ENCODE results near the gene RNF212.
A peak's percentile ranks its signal among the peaks of the same experiment; 100 is the strongest.

Gene RNF212

GRCh38 chr4:1090465-1091440, 22.6 kb downstream of the RNF212 start:
- no peak for DNase-seq

GRCh38 chr4:1090036-1090435, 23.3 kb downstream of the RNF212 start:
- no peak for DNase-seq

GRCh38 chr4:1087371-1087770, 26.0 kb downstream of the RNF212 start:
- DNase-seq = no peak

GRCh38 chr4:1086011-1086410, 27.4 kb downstream of the RNF212 start:
- DNase-seq = no peak

- no peak for DNase-seq
Measured at GRCh38 chr4:1085404-1085799, 28.0 kb downstream of the RNF212 start.

GRCh38 chr4:1084796-1085403, 28.5 kb downstream of the RNF212 start:
- no peak for DNase-seq

GRCh38 chr4:1084394-1084793, 29.0 kb downstream of the RNF212 start:
- DNase-seq = no peak

GRCh38 chr4:1082215-1083182, 30.9 kb downstream of the RNF212 start:
- DNase-seq = peak; percentile 84 to 90 (median 89)

GRCh38 chr4:1081689-1082040, 31.7 kb downstream of the RNF212 start:
- peak; percentile 37 to 66 (median 56) for DNase-seq

- DNase-seq = peak in 2 of 4 experiments; percentile 48 to 49
Measured at GRCh38 chr4:1080961-1081688, 32.2 kb downstream of the RNF212 start.

- DNase-seq = no peak
Measured at GRCh38 chr4:1080432-1080831, 32.9 kb downstream of the RNF212 start.

- no peak for DNase-seq
Measured at GRCh38 chr4:1079711-1080265, 33.6 kb downstream of the RNF212 start.

- no peak for DNase-seq
Measured at GRCh38 chr4:1078490-1078889, 34.9 kb downstream of the RNF212 start.

GRCh38 chr4:1077711-1078477, 35.5 kb downstream of the RNF212 start:
- no peak for DNase-seq

- DNase-seq = no peak
Measured at GRCh38 chr4:1075809-1076699, 37.3 kb downstream of the RNF212 start.

GRCh38 chr4:1075225-1075624, 38.1 kb downstream of the RNF212 start:
- no peak for DNase-seq

- DNase-seq = no peak
Measured at GRCh38 chr4:1074077-1074476, 39.3 kb downstream of the RNF212 start.

GRCh38 chr4:1072830-1073446, 40.4 kb downstream of the RNF212 start:
- DNase-seq = peak; percentile 72 to 76 (median 74)

GRCh38 chr4:1069394-1069793, 44.0 kb downstream of the RNF212 start:
- no peak for DNase-seq
